Common myeloid progenitor, CD34-positive (primary cell): ENCODE results near the gene MRFAP1L1.

Source experiments
- CTCF ChIA-PET: fragments of 350-600 bp; sonication (Branson Sonifier 250); formaldehyde crosslinking; loops from one replicate; lab custom pipeline; 2021; ENCODE audit warnings: antibody characterized with exemption; lab: Charles Lee
- POLR2A ChIA-PET: fragments of 350-600 bp; sonication (Branson Sonifier 250); formaldehyde crosslinking; loops from one replicate; lab custom pipeline; 2021; ENCODE audit warnings: antibody characterized with exemption; lab: Charles Lee
- DNase-seq, 3 donors: peaks; one replicate each; pipeline versions ENCODE4 v3.0.0 to v3.0.0-alpha.2; 2013
- H3K27ac ChIP-seq, 2 experiments: 1 replicate in 1 of 2; 2 replicates in 1 of 2; pipeline ENCODE4 v1.7.0; 2013; ENCODE audit warnings: inconsistent platforms in 2 of 2, low read length in 2 of 2, mild to moderate bottlenecking in 2 of 2, low read depth in 1 of 2, moderate library complexity in 1 of 2; ENCODE audit not compliant: severe bottlenecking in 2 of 2, insufficient read depth in 1 of 2, poor library complexity in 1 of 2
- H3K27me3 ChIP-seq, 5 experiments: replicated peaks in 2 of 5; 1 replicate in 3 of 5; 2 replicates in 2 of 5; pipeline versions ENCODE4 v1.6.1 to v1.7.0; 2013; ENCODE audit warnings: low read length in 4 of 5, mild to moderate bottlenecking in 2 of 5, moderate library complexity in 2 of 5, inconsistent platforms in 1 of 5; ENCODE audit not compliant: insufficient read depth in 5 of 5, control insufficient read depth in 4 of 5
- H3K36me3 ChIP-seq, 4 experiments: 1 replicate in 2 of 4; 2 replicates in 2 of 4; pipeline versions ENCODE4 v1.6.1 to v1.7.0; 2013; ENCODE audit warnings: low read length in 3 of 4, control low read depth in 1 of 4, mild to moderate bottlenecking in 1 of 4; ENCODE audit not compliant: control insufficient read depth in 4 of 4, insufficient read depth in 4 of 4
- H3K4me1 ChIP-seq, 4 experiments: 1 replicate in 3 of 4; 2 replicates in 1 of 4; pipeline versions ENCODE4 v1.6.1 to v1.7.1; 2013; ENCODE audit warnings: low read length in 3 of 4, mild to moderate bottlenecking in 3 of 4, control low read depth in 1 of 4, inconsistent platforms in 1 of 4, moderate library complexity in 1 of 4; ENCODE audit not compliant: control insufficient read depth in 4 of 4, insufficient read depth in 4 of 4; ENCODE audit errors: control extremely low read depth in 1 of 4
- H3K4me3 ChIP-seq, 7 experiments: 1 replicate in 4 of 7; 2 replicates in 3 of 7; pipeline versions ENCODE4 v1.5.1 to v1.7.0; 2013; ENCODE audit warnings: mild to moderate bottlenecking in 7 of 7, low read length in 6 of 7, moderate library complexity in 6 of 7, inconsistent platforms in 2 of 7, low read depth in 2 of 7, control low read depth in 1 of 7; ENCODE audit not compliant: insufficient read depth in 4 of 7, control insufficient read depth in 1 of 7; ENCODE audit errors: extremely low read depth in 1 of 7
- H3K9me3 ChIP-seq, 5 experiments: 1 replicate in 4 of 5; 2 replicates in 1 of 5; pipeline versions ENCODE4 v1.6.1 to v1.7.1; 2013; ENCODE audit warnings: low read length in 4 of 5, mild to moderate bottlenecking in 2 of 5, inconsistent platforms in 1 of 5, low read depth in 1 of 5, moderate library complexity in 1 of 5; ENCODE audit not compliant: control insufficient read depth in 4 of 5, insufficient read depth in 2 of 5; ENCODE audit errors: control extremely low read depth in 1 of 5
- WGBS: methylation state at CpG from one replicate; pipeline ENCODE4 v1.1.5; 2013; ENCODE audit not compliant: insufficient coverage; 5-methylcytosine and 5-hydroxymethylcytosine counted together

MRFAP1L1 gene

GRCh38 chr4:6705646-6706045 lies 4.0 kb downstream of the MRFAP1L1 start:
- no peak for DNase-seq
- H3K9me3 ChIP-seq = peaks cover 0 to 11% (median 8%) of the 10 kb centered on the region in 5 experiments
- H3K27ac ChIP-seq = no peak overlapping the region
- CTCF ChIA-PET = interaction anchor here (1.4 to 5.2 kb wide), 2 partner anchors 19 to 31 kb away, joined by 5 to 22 read pairs; a partner anchor contains a TSS
- peaks cover 7 to 40% (median 23%) of the 10 kb centered on the region in 4 experiments for H3K36me3 ChIP-seq
- H3K27me3 ChIP-seq = no peaks in the 10 kb centered on the region
- no peak overlapping the region for H3K4me3 ChIP-seq
- WGBS = 100% methylated on average over 1 of the region's 2 CpGs
- H3K4me1 ChIP-seq = peaks cover 11 to 37% (median 27%) of the 10 kb centered on the region in 4 experiments
- POLR2A ChIA-PET = no interaction called here

GRCh38 chr4:6703786-6704185 lies 5.9 kb downstream of the MRFAP1L1 start:
- no peak for DNase-seq
- peaks cover 7 to 40% (median 24%) of the 10 kb centered on the region in 4 experiments for H3K36me3 ChIP-seq
- no peaks in the 10 kb centered on the region for H3K27me3 ChIP-seq
- H3K4me1 ChIP-seq = peaks cover 7 to 23% (median 17%) of the 10 kb centered on the region in 4 experiments
- H3K27ac ChIP-seq = no peak overlapping the region
- ChIA-PET CTCF (interaction anchor here (1.0 to 5.2 kb wide), 5 partner anchors 11 to 29 kb away, joined by 3 to 22 read pairs (median 5); a partner anchor contains a TSS), POLR2A (no interaction called here)
- peaks cover 0 to 9% (median 8%) of the 10 kb centered on the region in 5 experiments for H3K9me3 ChIP-seq
- WGBS = 88% methylated on average over 2 of the region's 3 CpGs
- H3K4me3 ChIP-seq = no peak overlapping the region

- Histone ChIP-seq H3K9me3 (peaks cover 0 to 9% (median 8%) of the 10 kb centered on the region in 5 experiments), H3K27me3 (no peaks in the 10 kb centered on the region), H3K4me3 (no peak overlapping the region), H3K4me1 (peaks cover 3 to 13% (median 7%) of the 10 kb centered on the region in 4 experiments), H3K36me3 (peaks cover 7 to 36% (median 22%) of the 10 kb centered on the region in 4 experiments), H3K27ac (no peak overlapping the region)
- ChIA-PET POLR2A (interaction anchor here (0.6 kb wide), 1 partner anchor 41 kb away, joined by 4 read pairs; no protein-coding TSS in a partner anchor), CTCF (interaction anchor here (1.4 to 2.3 kb wide), 2 partner anchors 12 to 27 kb away, joined by 4 to 8 read pairs; no protein-coding TSS in a partner anchor)
- DNase-seq = no peak
- WGBS = no CpG with 5 or more reads among the region's 1 CpG
Observed at GRCh38 chr4:6702761-6703160, 6.9 kb downstream of the MRFAP1L1 start.

- Histone ChIP-seq H3K4me3 (no peak overlapping the region), H3K27ac (no peak overlapping the region), H3K27me3 (no peaks in the 10 kb centered on the region), H3K36me3 (peaks cover 2 to 23% (median 13%) of the 10 kb centered on the region in 4 experiments), H3K9me3 (peaks cover 0 to 9% (median 8%) of the 10 kb centered on the region in 5 experiments), H3K4me1 (peaks cover 0 to 9% (median 3%) of the 10 kb centered on the region in 4 experiments)
- 100% methylated on average over 11 of the region's 13 CpGs for WGBS
- DNase-seq = no peak
- CTCF ChIA-PET = interaction anchor here (0.5 to 2.3 kb wide), 5 partner anchors 10 to 26 kb away, joined by 3 to 8 read pairs (median 3); no protein-coding TSS in a partner anchor
- POLR2A ChIA-PET = no interaction called here
Observed at GRCh38 chr4:6701371-6701770, 8.3 kb downstream of the MRFAP1L1 start.

GRCh38 chr4:6699903-6700302 lies 9.8 kb downstream of the MRFAP1L1 start:
- Histone ChIP-seq H3K9me3 (peaks cover 0 to 9% (median 8%) of the 10 kb centered on the region in 5 experiments), H3K4me1 (peaks cover 0 to 23% (median 5%) of the 10 kb centered on the region in 4 experiments), H3K27ac (no peak overlapping the region), H3K36me3 (peaks cover 2 to 23% (median 11%) of the 10 kb centered on the region in 4 experiments), H3K4me3 (no peak overlapping the region), H3K27me3 (no peaks in the 10 kb centered on the region)
- POLR2A ChIA-PET = no interaction called here
- no peak for DNase-seq
- 100% methylated on average over 1 of the region's 1 CpG for WGBS
- CTCF ChIA-PET = interaction anchor here (0.8 to 2.0 kb wide), 4 partner anchors 9 to 152 kb away, joined by 3 to 6 read pairs (median 3); no protein-coding TSS in a partner anchor

- ChIA-PET POLR2A (no interaction called here), CTCF (interaction anchor here (1.0 to 2.0 kb wide), 2 partner anchors 9 to 24 kb away, joined by 3 to 6 read pairs; no protein-coding TSS in a partner anchor)
- Histone ChIP-seq H3K4me1 (peaks cover 2 to 28% (median 5%) of the 10 kb centered on the region in 4 experiments), H3K27ac (no peak overlapping the region), H3K9me3 (peaks cover 0 to 9% (median 8%) of the 10 kb centered on the region in 5 experiments), H3K27me3 (no peaks in the 10 kb centered on the region), H3K4me3 (no peak overlapping the region), H3K36me3 (peaks cover 2 to 23% (median 11%) of the 10 kb centered on the region in 4 experiments)
- 96% methylated on average over 5 of the region's 5 CpGs for WGBS
- no peak for DNase-seq
Observed at GRCh38 chr4:6699388-6699787, 10.3 kb downstream of the MRFAP1L1 start.

GRCh38 chr4:6697131-6697530 lies 12.5 kb downstream of the MRFAP1L1 start:
- POLR2A ChIA-PET = no interaction called here
- Histone ChIP-seq H3K27ac (no peak overlapping the region), H3K9me3 (no peaks in the 10 kb centered on the region), H3K4me1 (peaks cover 2 to 45% (median 5%) of the 10 kb centered on the region in 4 experiments), H3K27me3 (no peaks in the 10 kb centered on the region), H3K36me3 (peaks cover 0 to 4% (median 2%) of the 10 kb centered on the region in 4 experiments), H3K4me3 (no peak overlapping the region)
- CTCF ChIA-PET = interaction anchor here (1.5 to 2.5 kb wide), 2 partner anchors 12 to 22 kb away, joined by 3 to 8 read pairs; no protein-coding TSS in a partner anchor
- 100% methylated on average over 4 of the region's 6 CpGs for WGBS
- DNase-seq = no peak
